RWPE2 (cell line): ENCODE results near the gene PARVB.

ENCODE experiments used
- ATAC-seq: fragments of 200-7000 bp; cut with Tn5 transposase; 3 replicates; pipeline ENCODE4 v1.9.1; 2021; ENCODE audit warnings: low read depth
- DNase-seq: peaks from one replicate; pipeline ENCODE4 v3.0.0-alpha.2; 2020; ENCODE audit warnings: low spot score
- H3K27ac ChIP-seq: fragments of 450-650 bp; 2 replicates; pipeline ENCODE4 v1.5.1; 2017; ENCODE audit warnings: mild to moderate bottlenecking; ENCODE audit not compliant: poor library complexity, severe bottlenecking
- H3K27me3 ChIP-seq: fragments of 250-450 bp; sonication (Bioruptor Pico); 2 replicates; pipeline ENCODE4 v1.5.1; 2021; ENCODE audit warnings: mild to moderate bottlenecking, moderate library complexity; ENCODE audit not compliant: insufficient read depth, poor library complexity, severe bottlenecking
- H3K36me3 ChIP-seq: fragments of 250-450 bp; sonication (Bioruptor Pico); 2 replicates; pipeline ENCODE4 v1.5.1; 2020; ENCODE audit warnings: low read depth, mild to moderate bottlenecking, moderate library complexity
- H3K4me1 ChIP-seq: fragments of 250-450 bp; sonication (Bioruptor Pico); 2 replicates; pipeline ENCODE4 v1.5.1; 2021; ENCODE audit warnings: mild to moderate bottlenecking, moderate library complexity; ENCODE audit not compliant: insufficient read depth, poor library complexity, severe bottlenecking
- H3K4me3 ChIP-seq: fragments of 250-450 bp; sonication (Bioruptor Pico); 2 replicates; pipeline ENCODE4 v1.5.1; 2021; ENCODE audit warnings: mild to moderate bottlenecking, moderate library complexity; ENCODE audit not compliant: severe bottlenecking
- H3K9me3 ChIP-seq: fragments of 250-450 bp; sonication (Bioruptor Pico); 2 replicates; pipeline ENCODE4 v1.5.1; 2021; ENCODE audit warnings: mild to moderate bottlenecking, moderate library complexity; ENCODE audit not compliant: severe bottlenecking
- TF ChIP-seq, protein P1 (sequence below): fragments of 450-650 bp; IDR thresholded peaks from one replicate; pipeline ENCODE4 v1.5.1; 2017; ENCODE audit warnings: mild to moderate bottlenecking, moderate library complexity; ENCODE audit not compliant: poor library complexity, severe bottlenecking

Gene PARVB

GRCh38 chr22:44001521-44001920 lies 22.6 kb upstream of the PARVB start:
- Histone ChIP-seq H3K36me3 (peaks cover 25% of the 10 kb centered on the region), H3K4me3 (no peak overlapping the region), H3K27me3 (no peaks in the 10 kb centered on the region), H3K27ac (no peak overlapping the region), H3K4me1 (no peaks in the 10 kb centered on the region), H3K9me3 (no peaks in the 10 kb centered on the region)
- ATAC-seq, result no peak
- TF ChIP-seq, protein P1, sequence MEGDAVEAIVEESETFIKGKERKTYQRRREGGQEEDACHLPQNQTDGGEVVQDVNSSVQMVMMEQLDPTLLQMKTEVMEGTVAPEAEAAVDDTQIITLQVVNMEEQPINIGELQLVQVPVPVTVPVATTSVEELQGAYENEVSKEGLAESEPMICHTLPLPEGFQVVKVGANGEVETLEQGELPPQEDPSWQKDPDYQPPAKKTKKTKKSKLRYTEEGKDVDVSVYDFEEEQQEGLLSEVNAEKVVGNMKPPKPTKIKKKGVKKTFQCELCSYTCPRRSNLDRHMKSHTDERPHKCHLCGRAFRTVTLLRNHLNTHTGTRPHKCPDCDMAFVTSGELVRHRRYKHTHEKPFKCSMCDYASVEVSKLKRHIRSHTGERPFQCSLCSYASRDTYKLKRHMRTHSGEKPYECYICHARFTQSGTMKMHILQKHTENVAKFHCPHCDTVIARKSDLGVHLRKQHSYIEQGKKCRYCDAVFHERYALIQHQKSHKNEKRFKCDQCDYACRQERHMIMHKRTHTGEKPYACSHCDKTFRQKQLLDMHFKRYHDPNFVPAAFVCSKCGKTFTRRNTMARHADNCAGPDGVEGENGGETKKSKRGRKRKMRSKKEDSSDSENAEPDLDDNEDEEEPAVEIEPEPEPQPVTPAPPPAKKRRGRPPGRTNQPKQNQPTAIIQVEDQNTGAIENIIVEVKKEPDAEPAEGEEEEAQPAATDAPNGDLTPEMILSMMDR, result no peak
- no peak for DNase-seq

DNA sequence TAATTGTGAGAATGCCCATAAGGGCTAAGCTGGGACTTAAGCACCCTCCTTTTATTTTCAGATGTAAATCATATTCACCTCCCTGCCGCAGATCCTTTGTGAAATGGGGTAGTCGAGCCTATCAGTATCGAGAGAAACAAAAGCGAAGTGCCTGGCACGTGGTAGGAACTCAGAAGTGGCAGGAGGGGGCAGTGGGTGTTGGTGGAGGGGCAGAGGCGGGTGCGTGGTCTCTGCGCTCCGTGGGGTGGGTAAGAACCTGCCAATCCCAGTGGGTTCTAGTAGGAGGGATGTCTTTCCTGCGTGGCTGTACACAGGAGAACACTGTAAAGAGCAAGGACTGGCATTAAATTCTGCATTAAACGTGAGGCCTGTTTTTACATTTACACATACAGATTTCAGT lies 21.8 kb upstream of the PARVB start:
- H3K9me3 ChIP-seq, result no peaks in the 10 kb centered on the region
- no peaks in the 10 kb centered on the region for H3K4me1 ChIP-seq
- H3K4me3 ChIP-seq, result no peak overlapping the region
- no peak overlapping the region for H3K27ac ChIP-seq
- ATAC-seq, result no peak
- TF ChIP-seq, protein P1, result no peak
- no peak for DNase-seq
- peaks cover 17% of the 10 kb centered on the region for H3K36me3 ChIP-seq
- H3K27me3 ChIP-seq, result no peaks in the 10 kb centered on the region

DNA sequence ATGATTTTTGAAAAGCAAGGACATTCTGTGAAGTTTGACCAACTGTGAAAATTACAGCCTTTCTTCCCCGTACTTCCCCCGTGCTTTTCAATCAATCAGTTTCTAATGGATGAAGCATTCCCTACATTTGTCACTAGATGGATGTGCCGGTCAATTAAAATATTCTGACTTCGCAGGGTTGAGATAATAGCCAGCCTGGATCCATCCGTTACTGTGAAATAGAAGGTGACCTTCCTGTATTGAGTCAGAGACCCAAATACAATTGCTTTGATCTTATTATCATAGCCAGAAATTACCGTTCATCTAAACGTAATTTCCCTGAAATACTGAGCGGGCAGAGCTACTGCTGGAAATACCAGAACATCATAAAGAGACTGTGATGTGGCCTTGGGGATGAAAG lies 21.1 kb upstream of the PARVB start:
- Histone ChIP-seq H3K27me3 (no peaks in the 10 kb centered on the region), H3K4me3 (no peak overlapping the region), H3K9me3 (no peaks in the 10 kb centered on the region), H3K4me1 (no peaks in the 10 kb centered on the region), H3K27ac (no peak overlapping the region), H3K36me3 (peaks cover 12% of the 10 kb centered on the region)
- ATAC-seq (no peak), DNase-seq (no peak)
- TF ChIP-seq, protein P1, result no peak

DNA sequence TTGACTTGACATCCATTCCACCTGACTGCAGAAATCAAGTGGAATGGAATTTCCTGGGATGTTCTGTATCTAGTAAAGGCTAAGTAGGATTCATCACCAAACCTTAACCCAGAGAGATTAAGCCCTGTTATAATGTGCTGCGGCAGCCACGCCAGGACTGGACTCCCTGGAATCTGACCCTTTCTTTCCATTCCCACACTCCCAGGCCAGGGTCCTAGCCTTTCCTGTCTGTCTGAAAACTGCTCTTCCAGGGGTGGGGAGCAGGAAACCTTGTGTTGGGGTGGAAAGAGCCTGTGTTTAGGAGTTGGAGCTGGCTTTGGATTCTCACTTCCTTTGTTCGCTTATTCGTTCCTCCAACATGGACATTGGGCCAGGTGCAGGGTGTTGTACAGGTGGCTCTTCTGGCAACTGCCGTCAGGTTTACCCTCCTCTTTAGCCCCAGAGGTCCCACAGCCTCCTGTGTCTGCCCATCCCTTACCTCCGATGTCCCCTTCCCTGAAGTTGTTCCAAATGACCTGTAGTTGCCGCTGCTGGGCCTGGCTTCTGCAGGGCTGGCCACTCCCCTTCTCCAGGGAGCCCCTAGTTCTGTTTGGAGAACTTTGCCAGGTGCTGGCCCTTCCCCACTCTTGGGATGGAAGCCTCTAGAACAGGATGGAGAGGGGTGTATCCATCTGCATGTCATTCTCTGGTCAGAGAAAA lies 20.5 kb upstream of the PARVB start:
- H3K36me3 ChIP-seq, result peaks cover 6% of the 10 kb centered on the region
- no peaks in the 10 kb centered on the region for H3K4me1 ChIP-seq
- DNase-seq (no peak), ATAC-seq (no peak)
- TF ChIP-seq, protein P1, result no peak
- no peak overlapping the region for H3K4me3 ChIP-seq
- H3K27ac ChIP-seq, result no peak overlapping the region
- H3K9me3 ChIP-seq, result no peaks in the 10 kb centered on the region
- no peaks in the 10 kb centered on the region for H3K27me3 ChIP-seq

GRCh38 chr22:44004104-44004460 lies 20.0 kb upstream of the PARVB start:
- H3K27ac ChIP-seq, result no peak overlapping the region
- no peaks in the 10 kb centered on the region for H3K4me1 ChIP-seq
- H3K9me3 ChIP-seq, result no peaks in the 10 kb centered on the region
- DNase-seq (no peak), ATAC-seq (no peak)
- H3K36me3 ChIP-seq, result peaks cover under 1% of the 10 kb centered on the region
- H3K27me3 ChIP-seq, result no peaks in the 10 kb centered on the region
- H3K4me3 ChIP-seq, result no peak overlapping the region
- TF ChIP-seq, protein P1, result no peak
